ENCODE data around the gene AMBRA1.

Gene AMBRA1

DNA sequence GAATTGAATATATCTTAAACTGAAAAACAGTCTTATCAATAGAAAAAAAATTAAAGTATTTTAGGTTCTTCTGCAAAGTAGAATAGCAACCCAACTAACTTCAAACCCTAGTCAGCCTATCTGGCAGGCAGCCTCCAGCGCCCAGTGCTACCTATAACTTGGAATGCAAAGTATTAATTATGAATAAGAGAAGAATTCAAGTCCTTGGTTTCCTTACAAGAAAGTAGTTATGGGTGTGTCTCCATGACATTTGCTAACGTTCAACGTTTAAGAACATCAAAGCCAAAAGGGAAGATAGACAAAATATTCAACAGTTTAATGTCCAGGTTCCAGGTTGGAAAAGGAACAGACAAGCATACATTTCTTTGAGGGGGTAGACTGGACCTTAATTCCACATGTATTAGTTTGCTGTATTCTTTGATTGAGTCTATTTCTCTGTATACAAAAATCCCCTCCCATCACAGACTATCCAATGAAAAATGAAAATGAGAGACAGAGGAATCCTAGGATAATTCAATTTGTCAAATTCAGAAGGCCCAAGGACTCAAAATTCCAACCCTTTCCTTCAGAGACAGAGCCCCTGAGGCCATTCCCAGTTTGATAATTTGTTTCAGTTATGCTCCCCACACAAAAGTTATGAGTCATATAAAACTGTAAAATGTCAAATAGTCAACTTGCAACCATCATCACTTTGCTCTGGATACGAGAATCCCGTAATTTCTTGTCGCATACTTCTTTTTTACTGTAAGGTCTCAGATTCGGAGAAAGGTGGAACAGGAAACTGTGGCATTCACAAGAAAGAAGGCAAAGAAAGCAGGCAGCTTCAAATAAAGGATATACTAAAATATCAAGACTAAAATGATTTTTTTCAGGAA, 118.5 kb downstream of the AMBRA1 start:
- DNase-seq (ENCODE audit: low spot score) = no peak

DNA sequence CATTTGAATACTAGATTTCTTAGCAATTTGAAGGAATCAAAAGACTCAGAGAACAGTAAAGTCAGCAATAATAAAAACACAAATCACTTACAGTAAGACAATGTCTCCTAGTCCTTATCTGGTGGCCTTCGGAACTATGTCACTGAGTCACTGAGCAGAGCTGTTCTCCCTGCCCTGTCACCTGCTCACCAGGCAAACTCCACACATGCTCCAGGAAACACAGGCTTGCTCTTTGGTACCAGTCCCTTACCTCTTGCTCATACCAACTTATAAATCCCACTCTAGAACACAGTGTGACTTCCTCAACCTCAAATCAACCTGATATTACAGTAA, 121.2 kb downstream of the AMBRA1 start:
- DNase-seq (ENCODE audit: low spot score) = no peak

DNA sequence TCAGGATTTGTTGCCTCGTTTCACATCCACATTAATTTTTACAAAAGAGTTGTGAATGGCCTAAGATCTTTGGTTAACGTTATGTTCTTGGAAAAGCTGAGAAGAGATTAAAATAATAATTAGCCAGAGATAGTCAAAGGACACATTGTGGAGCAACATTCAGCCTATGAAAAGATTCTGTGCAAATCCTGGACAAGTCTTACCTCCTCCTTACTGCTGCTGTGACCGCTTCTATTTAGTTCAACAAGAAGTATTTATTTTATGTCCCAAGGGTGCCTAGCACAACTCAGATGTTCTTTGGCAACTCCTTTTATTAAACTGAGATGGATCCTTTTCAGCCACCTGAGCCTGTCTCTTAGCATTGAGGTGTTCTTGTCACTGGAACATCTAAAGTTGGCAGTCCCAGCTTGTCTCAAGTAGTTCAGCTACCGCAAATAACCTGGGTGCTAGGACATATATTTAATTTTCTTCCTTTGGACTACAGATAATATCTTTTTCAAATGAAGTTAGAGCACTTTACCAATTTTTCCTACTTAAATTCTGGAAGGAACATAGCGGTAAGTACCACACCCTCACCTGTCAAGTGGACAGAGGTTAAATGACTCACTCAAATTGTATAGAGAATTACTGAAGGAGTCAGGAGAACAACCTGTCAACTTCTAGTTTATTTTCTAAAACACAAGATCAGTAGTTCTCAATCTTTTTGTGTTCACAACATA, 121.7 kb downstream of the AMBRA1 start:
- DNase-seq (ENCODE audit: low spot score) = no peak

GRCh38 chr11:46469926-46470325, 123.9 kb downstream of the AMBRA1 start:
- DNase-seq (ENCODE audit: low spot score) = no peak

DNA sequence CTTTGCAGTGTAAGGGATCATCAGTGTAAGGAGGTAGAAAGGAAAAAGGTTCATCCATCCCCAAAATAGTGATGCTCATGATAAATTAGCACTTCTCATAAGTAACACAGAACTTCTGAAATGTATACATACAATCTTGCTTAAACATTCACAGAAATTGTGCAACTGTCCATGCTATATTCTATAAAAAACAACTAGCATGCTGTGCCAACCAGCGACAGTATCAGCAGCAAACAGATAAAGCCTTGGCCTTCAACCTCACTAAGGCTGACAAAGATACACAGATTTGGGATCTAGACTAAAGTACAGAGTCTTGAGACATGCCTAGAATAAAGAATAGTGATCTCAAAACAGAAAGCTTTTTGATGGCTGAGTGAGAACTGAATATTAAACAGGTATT, 128.1 kb downstream of the AMBRA1 start:
- DNase-seq (ENCODE audit: low spot score) = no peak

DNA sequence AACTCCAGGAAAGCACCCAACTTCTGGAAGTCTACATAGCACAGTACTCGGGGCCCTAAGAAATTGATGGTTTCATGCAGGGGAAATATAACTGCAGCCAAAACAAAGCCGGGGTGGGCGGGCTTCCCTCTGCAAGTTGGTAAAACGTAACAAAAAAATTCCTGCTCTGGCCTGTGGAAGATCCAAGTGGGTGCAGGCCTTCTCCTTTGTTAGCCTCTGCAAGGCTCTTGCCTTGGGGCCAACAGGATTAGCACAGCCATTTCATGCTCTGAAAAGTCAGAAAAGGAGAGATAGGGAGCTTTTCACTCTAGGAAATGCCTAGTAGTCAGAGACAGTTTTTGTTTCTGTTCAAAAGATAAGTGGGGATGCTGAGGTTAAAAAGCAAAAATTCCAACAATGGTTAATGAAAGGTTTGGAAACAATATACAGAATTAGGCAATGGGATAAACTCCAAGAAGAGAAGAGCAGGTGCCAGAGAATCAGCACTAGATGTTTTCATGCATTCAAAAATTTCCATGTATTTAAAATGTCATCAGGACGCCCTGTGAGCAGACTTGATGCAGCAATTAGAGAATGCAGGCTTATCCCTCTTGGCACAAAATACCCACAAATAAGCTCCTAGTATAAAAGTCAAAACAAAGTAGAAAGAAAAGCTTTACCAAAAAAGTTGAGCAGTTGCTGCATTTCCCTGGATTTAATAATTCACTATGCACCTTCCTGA, 130.0 kb downstream of the AMBRA1 start:
- DNase-seq (ENCODE audit: low spot score) = no peak

DNA sequence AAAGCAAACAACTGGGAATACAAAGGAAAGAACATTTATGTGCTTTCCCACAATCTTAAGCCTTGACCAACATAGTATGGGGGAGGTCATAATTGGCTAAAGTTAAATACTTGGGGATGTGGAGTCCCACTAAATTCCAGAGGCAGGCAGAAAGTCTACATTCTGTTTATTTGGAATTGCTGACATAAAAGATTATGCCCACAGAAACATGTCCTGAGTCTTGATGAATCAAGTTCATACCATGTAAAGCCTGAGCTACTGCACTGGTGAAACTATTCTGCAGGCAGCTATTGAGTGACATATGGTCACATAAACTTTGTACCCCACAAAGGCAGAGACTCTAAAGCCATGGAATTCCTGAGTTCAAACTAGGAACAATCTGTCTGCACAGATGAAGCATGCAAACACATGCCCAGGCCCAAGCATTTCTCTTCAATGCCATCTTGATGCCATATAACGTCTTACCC, 132.3 kb downstream of the AMBRA1 start:
- DNase-seq (ENCODE audit: low spot score) = no peak

- no peak for DNase-seq (ENCODE audit: low spot score)
Observed at GRCh38 chr11:46458491-46458890, 135.3 kb downstream of the AMBRA1 start.

GRCh38 chr11:46457659-46458424, 136.0 kb downstream of the AMBRA1 start:
- no peak for DNase-seq (ENCODE audit: low spot score)

DNA sequence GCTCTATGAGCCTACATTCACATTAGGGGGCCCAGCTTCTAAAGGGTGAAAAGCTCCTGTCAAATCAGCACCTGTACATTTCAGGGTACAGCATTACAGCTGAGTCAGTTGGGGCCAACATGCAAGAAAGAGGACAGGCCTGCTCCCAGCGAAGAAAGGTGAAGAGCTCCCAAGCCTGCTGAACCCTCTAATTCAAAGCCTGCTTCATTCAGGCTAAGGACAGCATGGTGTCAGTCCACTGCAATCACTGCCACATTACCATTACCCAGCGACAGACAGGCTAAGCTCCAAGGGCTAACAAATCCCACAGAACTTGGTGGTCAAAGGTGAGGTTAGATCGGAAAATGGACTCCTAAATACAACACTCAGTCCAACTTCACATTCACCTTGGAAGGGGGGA, 136.8 kb downstream of the AMBRA1 start:
- no peak for DNase-seq (ENCODE audit: low spot score)

DNA sequence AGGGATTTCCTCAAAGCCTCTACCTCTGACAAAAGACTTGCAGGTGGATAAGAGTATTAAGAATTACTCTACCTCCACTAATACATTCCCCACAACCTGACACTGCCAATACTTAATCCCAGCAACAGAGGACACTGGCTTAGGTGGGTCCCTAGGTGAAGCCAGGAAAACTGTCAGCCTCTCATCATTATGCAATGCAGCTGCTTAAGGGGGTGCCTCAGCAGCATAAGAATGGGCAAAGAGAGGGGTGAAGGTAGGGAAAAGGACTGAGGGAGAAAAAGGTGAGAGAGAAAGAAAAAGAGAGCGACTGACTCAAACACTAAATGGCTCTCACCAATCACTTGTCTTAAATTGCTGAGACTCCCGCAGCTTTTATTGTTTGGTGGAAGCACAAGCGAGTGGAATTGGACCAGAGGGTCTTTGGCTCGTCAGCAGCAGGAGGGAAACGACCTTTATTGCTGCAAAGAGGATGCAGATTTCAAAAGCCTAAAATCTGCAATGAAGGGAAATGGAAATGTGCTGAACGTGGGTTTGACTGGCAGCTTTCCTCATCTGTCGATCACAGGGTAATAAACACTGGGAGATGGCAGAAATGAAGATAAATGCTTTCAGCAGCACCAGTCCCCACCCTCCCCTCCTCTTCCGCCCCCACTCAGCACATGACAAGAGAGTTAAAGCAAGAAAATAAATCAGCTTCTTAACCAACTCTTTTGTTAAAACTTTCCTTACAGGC, 137.4 kb downstream of the AMBRA1 start:
- no peak for DNase-seq (ENCODE audit: low spot score)

DNA sequence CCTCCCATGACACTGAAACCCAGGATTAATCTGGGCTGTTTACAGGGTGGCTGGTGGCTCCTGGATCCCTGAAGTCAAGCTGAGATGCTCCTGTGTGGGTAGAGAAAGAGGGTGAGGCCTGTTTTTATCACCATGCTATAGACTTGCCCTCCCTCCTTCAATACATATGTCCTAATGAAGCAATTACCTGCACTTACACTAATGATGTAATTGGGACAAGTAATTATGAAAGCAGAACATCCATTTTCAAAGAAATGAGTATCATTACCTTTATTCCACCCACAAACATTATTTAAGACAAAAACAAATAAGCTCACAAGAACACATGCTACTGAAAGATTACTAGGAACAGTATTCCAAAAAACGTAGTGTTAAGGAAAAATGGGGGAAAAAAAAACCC, 138.0 kb downstream of the AMBRA1 start:
- no peak for DNase-seq (ENCODE audit: low spot score)

DNA sequence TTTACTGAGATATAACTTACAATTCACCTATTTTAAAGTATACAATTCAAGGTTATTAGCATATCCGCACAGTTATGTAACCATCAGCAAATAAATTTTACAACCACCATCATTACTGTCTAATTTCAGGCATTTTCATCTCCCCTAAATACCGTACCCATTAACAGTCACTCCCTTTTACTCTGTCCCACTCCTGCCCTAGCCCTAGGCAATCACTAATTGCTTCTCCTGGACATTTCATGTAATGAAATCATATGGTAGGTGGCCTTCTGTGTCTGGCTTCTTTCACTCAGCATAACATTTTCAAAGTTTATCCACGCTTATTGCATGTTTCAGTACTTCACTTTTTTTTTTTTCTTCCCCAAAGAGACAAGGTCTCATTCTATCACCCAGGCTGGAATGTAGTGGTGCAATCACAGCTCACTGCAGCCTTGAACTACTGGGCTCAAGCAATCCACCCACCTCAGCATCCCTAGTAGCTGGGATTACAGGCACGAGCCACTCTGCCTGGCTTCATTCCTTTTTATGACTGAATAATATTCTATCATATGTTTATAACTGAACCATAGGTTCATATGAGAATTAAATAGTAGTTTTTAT, 140.8 kb downstream of the AMBRA1 start:
- no peak for DNase-seq (ENCODE audit: low spot score)

DNA sequence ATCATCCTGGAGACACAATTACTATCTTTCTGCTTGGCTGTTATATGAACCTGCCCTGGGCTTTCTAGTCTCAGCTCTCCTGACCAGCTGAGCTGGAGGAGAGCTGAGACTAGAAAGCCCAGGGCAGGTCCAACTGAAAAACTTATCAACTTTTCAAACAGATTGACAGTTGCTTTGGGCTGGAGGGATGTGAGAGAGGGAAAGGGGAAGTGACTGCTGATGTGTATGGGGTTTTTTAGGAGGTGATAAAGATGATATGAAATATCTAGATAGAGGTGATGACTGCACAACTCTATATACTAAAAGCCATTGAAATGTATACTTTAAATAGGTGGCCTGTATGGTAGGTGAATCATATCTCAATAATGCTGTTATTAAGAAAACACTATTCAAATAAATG, 142.1 kb downstream of the AMBRA1 start:
- DNase-seq (ENCODE audit: low spot score) = no peak

- DNase-seq (ENCODE audit: low spot score) = no peak
Observed at GRCh38 chr11:46450846-46451477, 142.9 kb downstream of the AMBRA1 start.

- no peak for DNase-seq (ENCODE audit: low spot score)
Observed at GRCh38 chr11:46447544-46447943, 146.3 kb downstream of the AMBRA1 start.

GRCh38 chr11:46445920-46446771, 147.7 kb downstream of the AMBRA1 start:
- DNase-seq (ENCODE audit: low spot score) = no peak

- no peak for DNase-seq (ENCODE audit: low spot score)
Observed at GRCh38 chr11:46445192-46445919, 148.5 kb downstream of the AMBRA1 start.

DNA sequence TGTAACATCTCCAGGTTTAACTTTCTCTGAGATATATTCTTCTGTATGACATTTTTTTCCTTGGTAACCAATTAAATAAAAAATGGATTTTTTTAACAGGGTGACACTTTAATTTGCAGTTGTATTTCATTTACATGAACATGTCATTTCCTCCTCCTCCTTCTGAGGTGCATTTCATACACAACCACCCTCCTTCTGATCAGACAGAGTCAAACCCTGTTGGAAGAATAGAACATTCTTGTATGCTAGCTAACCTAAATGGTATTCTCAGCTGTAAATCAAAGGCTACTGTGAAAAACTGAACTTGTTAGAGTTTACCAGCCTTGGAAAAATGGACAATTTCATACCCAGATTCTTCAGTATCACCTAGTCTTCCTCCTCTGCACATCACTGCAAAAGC, 149.5 kb downstream of the AMBRA1 start:
- no peak for DNase-seq (ENCODE audit: low spot score)
